H9 (cell line): ENCODE results near the gene ABLIM1. TPM values are rescaled to one million over a fixed set of nuclear protein-coding genes. Genes with fewer than 3 reads are reported as not detected.

Experiments
- DNase-seq: peaks from one replicate; pipeline ENCODE4 v3.0.0-alpha.2; 2017
- H2AFZ ChIP-seq: one replicate; pipeline ENCODE4 v1.6.1; 2013; ENCODE audit warnings: mild to moderate bottlenecking, low read length, control low read depth, moderate library complexity
- H2AK5ac ChIP-seq: 2 replicates; pipeline ENCODE4 v1.6.1; 2013; ENCODE audit warnings: low read length, control low read depth, mixed read lengths; ENCODE audit not compliant: insufficient read length
- H2BK120ac ChIP-seq: one replicate; pipeline ENCODE4 v1.6.1; 2013; ENCODE audit warnings: low read depth, mild to moderate bottlenecking, low read length, control low read depth, inconsistent platforms; ENCODE audit not compliant: poor library complexity, severe bottlenecking
- H2BK12ac ChIP-seq: 2 replicates; pipeline ENCODE4 v1.6.1; 2013; ENCODE audit warnings: low read length, control low read depth, mixed read lengths, low read depth; ENCODE audit not compliant: insufficient read length
- H2BK15ac ChIP-seq: 2 replicates; pipeline ENCODE4 v1.6.1; 2013; ENCODE audit warnings: low read depth, low read length, control low read depth
- H2BK20ac ChIP-seq: one replicate; pipeline ENCODE4 v1.6.1; 2013; ENCODE audit warnings: low read depth, mild to moderate bottlenecking, low read length, control low read depth, inconsistent platforms; ENCODE audit not compliant: poor library complexity, severe bottlenecking
- H2BK5ac ChIP-seq: 2 replicates; pipeline ENCODE4 v1.6.1; 2013; ENCODE audit warnings: low read length, control low read depth, mixed read lengths; ENCODE audit not compliant: insufficient read length
- H3K14ac ChIP-seq: 2 replicates; pipeline ENCODE4 v1.6.1; 2013; ENCODE audit warnings: low read length, control low read depth; ENCODE audit not compliant: insufficient read depth
- H3K18ac ChIP-seq: 2 replicates; pipeline ENCODE4 v1.6.1; 2013; ENCODE audit warnings: low read depth, mild to moderate bottlenecking, mixed read lengths, low read length, control low read depth; ENCODE audit not compliant: insufficient read length
- H3K23ac ChIP-seq: 2 replicates; pipeline ENCODE4 v1.6.1; 2013; ENCODE audit warnings: low read length, control low read depth, mixed read lengths, low read depth; ENCODE audit not compliant: insufficient read length
- H3K23me2 ChIP-seq: 2 replicates; pipeline ENCODE4 v1.6.1; 2013; ENCODE audit warnings: low read depth, mild to moderate bottlenecking, mixed read lengths, low read length, control low read depth; ENCODE audit not compliant: insufficient read length, poor library complexity, severe bottlenecking
- H3K27ac ChIP-seq: 2 replicates; pipeline ENCODE4 v1.5.1; 2013; ENCODE audit warnings: low read length, control low read depth, mixed read lengths, low read depth; ENCODE audit not compliant: insufficient read length
- H3K27me3 ChIP-seq: 2 replicates; pipeline ENCODE4 v1.6.1; 2013; ENCODE audit warnings: low read length, control low read depth, inconsistent platforms; ENCODE audit not compliant: insufficient read depth
- H3K4ac ChIP-seq: 2 replicates; pipeline ENCODE4 v1.6.1; 2013; ENCODE audit warnings: low read depth, mild to moderate bottlenecking, control low read depth, inconsistent platforms, low read length, moderate library complexity
- H3K4me1 ChIP-seq: 2 replicates; pipeline ENCODE4 v1.6.1; 2013; ENCODE audit warnings: low read length, control low read depth, inconsistent platforms; ENCODE audit not compliant: insufficient read depth
- H3K4me2 ChIP-seq: 2 replicates; pipeline ENCODE4 v1.6.1; 2013; ENCODE audit warnings: low read length, control low read depth, mixed read lengths; ENCODE audit not compliant: insufficient read length, insufficient read depth
- H3K56ac ChIP-seq: 2 replicates; pipeline ENCODE4 v1.6.1; 2013; ENCODE audit warnings: low read depth, mild to moderate bottlenecking, mixed read lengths, low read length, control low read depth; ENCODE audit not compliant: insufficient read length
- H3K79me1 ChIP-seq: 2 replicates; pipeline ENCODE4 v1.6.1; 2013; ENCODE audit warnings: low read depth, mild to moderate bottlenecking, moderate library complexity, low read length, control low read depth, inconsistent platforms; ENCODE audit not compliant: insufficient read depth, poor library complexity, severe bottlenecking
- H3K79me2 ChIP-seq: 2 replicates; pipeline ENCODE4 v1.6.1; 2013; ENCODE audit warnings: low read length, control low read depth, inconsistent platforms; ENCODE audit not compliant: insufficient read depth
- H3K9ac ChIP-seq: 2 replicates; pipeline ENCODE4 v1.6.1; 2013; ENCODE audit warnings: low read length, control low read depth, mixed read lengths; ENCODE audit not compliant: insufficient read length; ENCODE audit errors: extremely low read depth
- H3K9me3 ChIP-seq: one replicate; pipeline ENCODE4 v1.6.1; 2013; ENCODE audit warnings: low read depth, low read length, inconsistent platforms; ENCODE audit not compliant: control insufficient read depth
- H3T11ph ChIP-seq: one replicate; pipeline ENCODE4 v1.6.1; 2013; ENCODE audit warnings: mild to moderate bottlenecking, low read length, control low read depth, inconsistent platforms
- H4K20me1 ChIP-seq: one replicate; pipeline ENCODE4 v1.6.1; 2013; ENCODE audit not compliant: control insufficient read depth, insufficient read length, insufficient read depth
- H4K5ac ChIP-seq: 2 replicates; pipeline ENCODE4 v1.6.1; 2013; ENCODE audit warnings: low read depth, mild to moderate bottlenecking, mixed read lengths, low read length, control low read depth; ENCODE audit not compliant: insufficient read length
- H4K8ac ChIP-seq: replicated peaks from 2 replicates; pipeline ENCODE4 v1.6.1; 2013; ENCODE audit warnings: low read length, control low read depth, mixed read lengths, low read depth; ENCODE audit not compliant: insufficient read length
- H4K91ac ChIP-seq: 2 replicates; pipeline ENCODE4 v1.6.1; 2013; ENCODE audit warnings: low read depth, mild to moderate bottlenecking, moderate library complexity, mixed read lengths, low read length, control low read depth; ENCODE audit not compliant: insufficient read length
- H3K27ac Mint-ChIP-seq, 3 experiments: 2 replicates in 2 of 3; 3 replicates in 1 of 3; pipeline ENCODE4 v1.8.0; 2020 to 2021; ENCODE audit warnings: mixed read lengths in 3 of 3, mild to moderate bottlenecking in 1 of 3, moderate library complexity in 1 of 3
- H3K27me3 Mint-ChIP-seq: 2 replicates; pipeline ENCODE4 v1.8.0; 2021; ENCODE audit warnings: low read depth, mild to moderate bottlenecking, moderate library complexity, mixed read lengths
- H3K36me3 Mint-ChIP-seq, 3 experiments: 2 replicates in 2 of 3; 3 replicates in 1 of 3; pipeline ENCODE4 v1.8.0; 2020 to 2021; ENCODE audit warnings: low read depth in 3 of 3, mixed read lengths in 3 of 3; ENCODE audit not compliant: insufficient read depth in 1 of 3
- H3K4me1 Mint-ChIP-seq, 2 experiments: 2 replicates each; pipeline ENCODE4 v1.8.0; 2020; ENCODE audit warnings: mixed read lengths in 2 of 2
- H3K4me3 Mint-ChIP-seq, 2 experiments: 2 replicates in 1 of 2; 3 replicates in 1 of 2; pipeline ENCODE4 v1.8.0; 2020 to 2021; ENCODE audit warnings: mild to moderate bottlenecking in 2 of 2, mixed read lengths in 2 of 2, moderate library complexity in 1 of 2
- H3K9me3 Mint-ChIP-seq, 2 experiments: 2 replicates in 1 of 2; 3 replicates in 1 of 2; pipeline ENCODE4 v1.8.0; 2020; ENCODE audit warnings: mild to moderate bottlenecking in 2 of 2, mixed read lengths in 2 of 2, moderate library complexity in 1 of 2
- CTCF ChIP-seq: fragments of 200-600 bp; sonication (generic); conservative IDR thresholded peaks from 3 replicates; pipeline ENCODE4 v1.8.0; 2021; ENCODE audit warnings: antibody characterized with exemption, mild to moderate bottlenecking
- WGBS: extraction: QIAGEN DNeasy Blood & Tissue Kit; methylation state at CpG from one replicate; pipeline ENCODE4 v1.1.7; 2013; ENCODE audit warnings: missing lambda C conversion rate, low lambda C conversion rate, mixed read lengths; ENCODE audit not compliant: insufficient read length; ENCODE audit errors: extremely low coverage; 5-methylcytosine and 5-hydroxymethylcytosine counted together
- total RNA-seq: library from RNA; stranded (reverse); gene quantifications from 2 replicates; pipeline ENCODE4 v1.2.1, GENCODE V29; 2021

ABLIM1 gene
- total RNA-seq, 1 experiment from 2014 or later: 32.1 TPM

DNA sequence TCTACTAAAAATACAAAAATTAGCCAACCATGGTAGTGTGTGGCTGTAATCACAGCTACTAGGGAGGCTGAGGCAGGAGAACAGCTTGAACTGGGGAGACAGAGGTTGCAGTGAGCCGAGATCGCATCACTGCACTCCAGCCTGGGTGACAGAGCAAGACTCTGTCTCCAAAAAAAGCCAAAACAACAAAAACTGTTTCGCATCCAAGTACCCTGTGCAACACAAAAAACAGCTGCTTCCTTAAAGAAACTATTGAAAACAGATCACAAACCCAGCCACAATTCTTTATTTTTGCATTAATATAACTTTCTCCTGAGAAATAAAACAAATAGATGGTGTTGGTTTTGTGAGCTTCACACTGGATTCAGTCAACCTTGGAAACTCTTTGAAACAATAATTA lies 141.7 kb downstream of the ABLIM1 start:
- Histone ChIP-seq H4K20me1 (no peaks in the 10 kb centered on the region), H2BK5ac (no peak overlapping the region)

More for the DNA sequence above, 141.7 kb downstream of the ABLIM1 start:
- no peaks in the 10 kb centered on the region for H3K79me2 ChIP-seq
- no peak overlapping the region for H3T11ph ChIP-seq
- Mint-ChIP-seq H3K4me3 (no peak overlapping the region), H3K9me3 (no peaks in the 10 kb centered on the region), H3K36me3 (peaks cover 0 to 2% (median 0%) of the 10 kb centered on the region in 3 experiments; a peak in 3 of 7 replicates), H3K27me3 (no peaks in the 10 kb centered on the region), H3K4me1 (peaks cover 40 to 52% of the 10 kb centered on the region in 2 experiments), H3K27ac (peak overlapping the region in 1 of 3 experiments; percentile 68; a peak in 1 of 7 replicates)
- no peak for TF ChIP-seq CTCF
- H3K14ac ChIP-seq: no peak overlapping the region
- no peak for DNase-seq
- no peak overlapping the region for H3K9ac ChIP-seq
- H2BK15ac ChIP-seq: no peak overlapping the region
- H3K79me1 ChIP-seq: no peaks in the 10 kb centered on the region
- H3K4ac ChIP-seq: no peak overlapping the region
- H3K56ac ChIP-seq: no peak overlapping the region
- H2BK12ac ChIP-seq: no peak overlapping the region
- no peak overlapping the region for H4K91ac ChIP-seq
- no peak overlapping the region for H4K8ac ChIP-seq
- H3K18ac ChIP-seq: no peak overlapping the region
- no peak overlapping the region for H2AFZ ChIP-seq
- no peak overlapping the region for H3K23ac ChIP-seq
- no peak overlapping the region for H2BK20ac ChIP-seq
- no peaks in the 10 kb centered on the region for H3K4me1 ChIP-seq
- H3K4me2 ChIP-seq: no peak overlapping the region
- H3K27me3 ChIP-seq: no peaks in the 10 kb centered on the region
- no peak overlapping the region for H2BK120ac ChIP-seq
- H4K5ac ChIP-seq: no peak overlapping the region
- no CpG with 5 or more reads among the region's 3 CpGs for WGBS
- no peaks in the 10 kb centered on the region for H3K23me2 ChIP-seq
- no peaks in the 10 kb centered on the region for H3K9me3 ChIP-seq
- H2AK5ac ChIP-seq: no peak overlapping the region
- no peak overlapping the region for H3K27ac ChIP-seq
